ENCODE results near the gene BRWD1. TPM values are rescaled to one million over a fixed set of nuclear protein-coding genes. Genes with fewer than 3 reads are reported as not detected.
A peak's percentile ranks its signal among the peaks of the same experiment; 100 is the strongest.
"Not testable (repeated sequence)": the region's sequence is repeated elsewhere in the genome, so short reads cannot be mapped to it uniquely, and the experiment has no call there.

Gene BRWD1
- total RNA-seq, 1 donor from 2014 or later = 104 TPM

- DNase-seq = no peak
Measured at GRCh38 chr21:39281207-39281606, 32.2 kb downstream of the BRWD1 start.

GRCh38 chr21:39269620-39270019 is 43.8 kb downstream of the BRWD1 start:
- DNase-seq = no peak

GRCh38 chr21:39265603-39266002 is 47.8 kb downstream of the BRWD1 start:
- DNase-seq = no peak

GRCh38 chr21:39263372-39263771 is 50.1 kb downstream of the BRWD1 start:
- no peak for DNase-seq

- no peak for DNase-seq
Measured at GRCh38 chr21:39258207-39258606, 55.2 kb downstream of the BRWD1 start.

GRCh38 chr21:39251326-39251725 is 62.1 kb downstream of the BRWD1 start:
- peak; percentile 4 for DNase-seq

- no peak for DNase-seq
Measured at GRCh38 chr21:39238275-39238674, 75.2 kb downstream of the BRWD1 start.

- DNase-seq = no peak
Measured at GRCh38 chr21:39232861-39233291, 80.6 kb downstream of the BRWD1 start.

- DNase-seq = no peak
Measured at GRCh38 chr21:39224930-39225329, 88.5 kb downstream of the BRWD1 start.

GRCh38 chr21:39221997-39222486 is 91.4 kb downstream of the BRWD1 start:
- no peak for DNase-seq

GRCh38 chr21:39221282-39221996 is 92.0 kb downstream of the BRWD1 start:
- no peak for DNase-seq

- DNase-seq = not testable (repeated sequence)
Measured at GRCh38 chr21:39220875-39221274, 92.6 kb downstream of the BRWD1 start.

- DNase-seq = no peak
Measured at GRCh38 chr21:39220150-39220549, 93.3 kb downstream of the BRWD1 start.

- no peak for DNase-seq
Measured at GRCh38 chr21:39218082-39218409, 95.4 kb downstream of the BRWD1 start.

- DNase-seq = no peak
Measured at GRCh38 chr21:39217356-39218081, 95.9 kb downstream of the BRWD1 start.

- no peak for DNase-seq
Measured at GRCh38 chr21:39216290-39216689, 97.1 kb downstream of the BRWD1 start.

- no peak for DNase-seq
Measured at GRCh38 chr21:39215078-39215477, 98.4 kb downstream of the BRWD1 start.

GRCh38 chr21:39209334-39209688 is 104.1 kb downstream of the BRWD1 start:
- no peak for DNase-seq

- no peak for DNase-seq
Measured at GRCh38 chr21:39208624-39209333, 104.7 kb downstream of the BRWD1 start.

- no peak for DNase-seq
Measured at GRCh38 chr21:39204134-39204533, 109.3 kb downstream of the BRWD1 start.

- DNase-seq = peak; percentile 37
Measured at GRCh38 chr21:39198800-39199199, 114.6 kb downstream of the BRWD1 start.

- no peak for DNase-seq
Measured at GRCh38 chr21:39197448-39198233, 115.8 kb downstream of the BRWD1 start.

- no peak for DNase-seq
Measured at GRCh38 chr21:39196838-39197237, 116.6 kb downstream of the BRWD1 start.
